ENCODE data around the gene RHOB.

The RHOB gene

GRCh38 chr2:20475567-20475952 lies 28.7 kb downstream of the RHOB start:
- Histone ChIP-seq H3K27me3 (ENCODE audit: insufficient read depth, low read depth, severe bottlenecking) (no peaks in the 10 kb centered on the region), H3K36me3 (no peaks in the 10 kb centered on the region), H3K27ac (no peak overlapping the region), H3K9me3 (ENCODE audit: severe bottlenecking) (peaks cover 3% of the 10 kb centered on the region), H3K4me3 (ENCODE audit: low read depth, low read length) (no peak overlapping the region)
- DNase-seq = peak; percentile 2
- TF ChIP-seq CTCF (IDR thresholded peaks at IDR 0.05; ENCODE audit: low read depth, low read length) = no peak

GRCh38 chr2:20476481-20476880 lies 29.6 kb downstream of the RHOB start:
- Histone ChIP-seq H3K27me3 (ENCODE audit: insufficient read depth, low read depth, severe bottlenecking) (no peaks in the 10 kb centered on the region), H3K36me3 (no peaks in the 10 kb centered on the region), H3K9me3 (ENCODE audit: severe bottlenecking) (peaks cover 3% of the 10 kb centered on the region), H3K4me3 (ENCODE audit: low read depth, low read length) (no peak overlapping the region), H3K27ac (no peak overlapping the region)
- no peak for DNase-seq
- no peak for TF ChIP-seq CTCF (IDR thresholded peaks at IDR 0.05; ENCODE audit: low read depth, low read length)

GRCh38 chr2:20476950-20477349 lies 30.1 kb downstream of the RHOB start:
- H3K36me3 ChIP-seq = no peaks in the 10 kb centered on the region
- H3K9me3 ChIP-seq (ENCODE audit: severe bottlenecking) = peaks cover 3% of the 10 kb centered on the region
- TF ChIP-seq CTCF (IDR thresholded peaks at IDR 0.05; ENCODE audit: low read depth, low read length) = no peak
- no peak overlapping the region for H3K27ac ChIP-seq
- DNase-seq = peak; percentile 4
- no peaks in the 10 kb centered on the region for H3K27me3 ChIP-seq (ENCODE audit: insufficient read depth, low read depth, severe bottlenecking)
- H3K4me3 ChIP-seq (ENCODE audit: low read depth, low read length) = no peak overlapping the region

GRCh38 chr2:20478961-20479360 lies 32.1 kb downstream of the RHOB start:
- H3K27me3 ChIP-seq (ENCODE audit: insufficient read depth, low read depth, severe bottlenecking) = no peaks in the 10 kb centered on the region
- peaks cover 3% of the 10 kb centered on the region for H3K9me3 ChIP-seq (ENCODE audit: severe bottlenecking)
- peak; percentile 4 for DNase-seq
- no peak overlapping the region for H3K27ac ChIP-seq
- no peaks in the 10 kb centered on the region for H3K36me3 ChIP-seq
- H3K4me3 ChIP-seq (ENCODE audit: low read depth, low read length) = no peak overlapping the region
- TF ChIP-seq CTCF (IDR thresholded peaks at IDR 0.05; ENCODE audit: low read depth, low read length) = no peak

GRCh38 chr2:20479835-20480234 lies 33.0 kb downstream of the RHOB start:
- no peak for TF ChIP-seq CTCF (IDR thresholded peaks at IDR 0.05; ENCODE audit: low read depth, low read length)
- no peak overlapping the region for H3K4me3 ChIP-seq (ENCODE audit: low read depth, low read length)
- DNase-seq = peak; percentile 46

GRCh38 chr2:20480913-20481312 lies 34.0 kb downstream of the RHOB start:
- no peak for DNase-seq
- peaks cover 3% of the 10 kb centered on the region for H3K9me3 ChIP-seq (ENCODE audit: severe bottlenecking)
- no peak overlapping the region for H3K27ac ChIP-seq
- no peak overlapping the region for H3K4me3 ChIP-seq (ENCODE audit: low read depth, low read length)
- no peak for TF ChIP-seq CTCF (IDR thresholded peaks at IDR 0.05; ENCODE audit: low read depth, low read length)
- H3K36me3 ChIP-seq = no peaks in the 10 kb centered on the region
- H3K27me3 ChIP-seq (ENCODE audit: insufficient read depth, low read depth, severe bottlenecking) = no peaks in the 10 kb centered on the region

More at GRCh38 chr2:20479835-20480234, 33.0 kb downstream of the RHOB start:
- H3K36me3 ChIP-seq = no peaks in the 10 kb centered on the region
- H3K9me3 ChIP-seq (ENCODE audit: severe bottlenecking) = peaks cover 3% of the 10 kb centered on the region
- no peaks in the 10 kb centered on the region for H3K27me3 ChIP-seq (ENCODE audit: insufficient read depth, low read depth, severe bottlenecking)
- no peak overlapping the region for H3K27ac ChIP-seq

All from WERI-Rb-1 (cell line).